ENCODE measurements around the gene PGAP3. TPM values are rescaled to one million over a fixed set of nuclear protein-coding genes. Genes with fewer than 3 reads are reported as not detected.
A peak's percentile ranks its signal among the peaks of the same experiment; 100 is the strongest.

Gene PGAP3
- total RNA-seq, 2 donors from 2014 or later = 44.6 to 50.0 TPM

- Histone ChIP-seq H3K9me3 (no peaks in the 10 kb centered on the region), H3K36me3 (peaks cover 0 to 5% of the 10 kb centered on the region in 2 donors), H3K27me3 (replicated peaks; ENCODE audit: insufficient read depth) (no peaks in the 10 kb centered on the region), H3K4me1 (replicated peaks) (no peaks in the 10 kb centered on the region), H3K4me3 (no peak overlapping the region), H3K27ac (no peak overlapping the region)
- no peak for TF ChIP-seq POLR2A (IDR thresholded peaks at IDR 0.05)
- TF ChIP-seq POLR2AphosphoS5 (IDR thresholded peaks at IDR 0.05) = no peak
- TF ChIP-seq CTCF (IDR thresholded peaks at IDR 0.05) = no peak
- 95% methylated on average over 3 of the region's 3 CpGs for WGBS
- intact Hi-C loops (cut with DNase I) = loop anchor here (5.0 kb wide), 1 partner anchor 110 kb away; no protein-coding TSS in a partner anchor
- DNase-seq (ENCODE audit: low spot score) = no peak
Observed at GRCh38 chr17:39732586-39732985, 44.7 kb upstream of the PGAP3 start.

GRCh38 chr17:39730095-39730921, 42.5 kb upstream of the PGAP3 start, which contains the start of gene MIEN1:
Gene MIEN1, minus strand, starts transcription at chr17:39730532. Its CDS starts 37 bp downstream, at chr17:39730495.
- intact Hi-C loops (cut with DNase I) = loop anchor here (5.0 kb wide), 1 partner anchor 108 kb away; no protein-coding TSS in a partner anchor
- H3K4me3 ChIP-seq = peak within 1 kb of the TSS; percentile 61 to 85
- peak within 1 kb of the TSS; percentile 89 to 95 for H3K27ac ChIP-seq
- H3K4me1 ChIP-seq (replicated peaks) = no peaks in the 10 kb centered on the region
- peaks cover 0 to 12% of the 10 kb centered on the region in 2 donors for H3K36me3 ChIP-seq
- no peaks in the 10 kb centered on the region for H3K9me3 ChIP-seq
- whole genome bisulfite sequencing = under 1% methylated on average over 65 of the region's 65 CpGs
- H3K27me3 ChIP-seq (replicated peaks; ENCODE audit: insufficient read depth) = no peaks in the 10 kb centered on the region
- TF ChIP-seq POLR2A (IDR thresholded peaks at IDR 0.05) (peak; percentile 81), POLR2AphosphoS5 (IDR thresholded peaks at IDR 0.05) (peak; percentile 91), CTCF (IDR thresholded peaks at IDR 0.05) (peak; percentile 95 to 98 (median 96))
- peak; percentile 90 for DNase-seq (ENCODE audit: low spot score)

GRCh38 chr17:39729280-39729851, 41.5 kb upstream of the PGAP3 start:
- 76% methylated on average over 6 of the region's 6 CpGs for WGBS
- Histone ChIP-seq H3K36me3 (peaks cover 0 to 22% of the 10 kb centered on the region in 2 donors), H3K4me1 (replicated peaks) (no peaks in the 10 kb centered on the region), H3K27ac (peak overlapping the region; percentile 89 to 95), H3K4me3 (peak overlapping the region; percentile 61 to 85), H3K9me3 (no peaks in the 10 kb centered on the region), H3K27me3 (replicated peaks; ENCODE audit: insufficient read depth) (no peaks in the 10 kb centered on the region)
- no peak for DNase-seq (ENCODE audit: low spot score)
- TF ChIP-seq POLR2A (IDR thresholded peaks at IDR 0.05) (no peak), POLR2AphosphoS5 (IDR thresholded peaks at IDR 0.05) (no peak), CTCF (IDR thresholded peaks at IDR 0.05) (no peak)
- intact Hi-C loops (cut with DNase I) = no loop called here

- no peaks in the 10 kb centered on the region for H3K27me3 ChIP-seq (replicated peaks; ENCODE audit: insufficient read depth)
- DNase-seq (ENCODE audit: low spot score) = no peak
- intact Hi-C loops (cut with DNase I) = no loop called here
- no peaks in the 10 kb centered on the region for H3K9me3 ChIP-seq
- 75% methylated on average over 10 of the region's 10 CpGs for WGBS
- TF ChIP-seq POLR2A (IDR thresholded peaks at IDR 0.05) (no peak), POLR2AphosphoS5 (IDR thresholded peaks at IDR 0.05) (no peak), CTCF (IDR thresholded peaks at IDR 0.05) (no peak)
- H3K4me1 ChIP-seq (replicated peaks) = no peaks in the 10 kb centered on the region
- H3K27ac ChIP-seq = peak overlapping the region; percentile 18 to 31
- no peak overlapping the region for H3K4me3 ChIP-seq
- H3K36me3 ChIP-seq = peaks cover 0 to 22% of the 10 kb centered on the region in 2 donors
Observed at GRCh38 chr17:39727556-39727955, 39.7 kb upstream of the PGAP3 start.
